OCI-LY1 (cell line): ENCODE data around the gene UBR4.

Experiments used
- EZH2 ChIP-seq: fragments of 200-600 bp; sonication (generic), shearing (Covaris generic); IDR thresholded peaks from 2 replicates; pipeline ENCODE4 v1.8.0; 2017; ENCODE audit warnings: borderline replicate concordance, mixed run types, mild to moderate bottlenecking, antibody characterized with exemption, low read length, moderate library complexity, mixed read lengths
- TF ChIP-seq, protein P1 (sequence below): fragments of 200-600 bp; sonication (generic), shearing (Covaris generic); IDR thresholded peaks from 2 replicates; pipeline ENCODE4 v1.5.1; 2017; ENCODE audit warnings: mild to moderate bottlenecking, antibody characterized with exemption, low read length, moderate library complexity, mixed read lengths

DNA sequence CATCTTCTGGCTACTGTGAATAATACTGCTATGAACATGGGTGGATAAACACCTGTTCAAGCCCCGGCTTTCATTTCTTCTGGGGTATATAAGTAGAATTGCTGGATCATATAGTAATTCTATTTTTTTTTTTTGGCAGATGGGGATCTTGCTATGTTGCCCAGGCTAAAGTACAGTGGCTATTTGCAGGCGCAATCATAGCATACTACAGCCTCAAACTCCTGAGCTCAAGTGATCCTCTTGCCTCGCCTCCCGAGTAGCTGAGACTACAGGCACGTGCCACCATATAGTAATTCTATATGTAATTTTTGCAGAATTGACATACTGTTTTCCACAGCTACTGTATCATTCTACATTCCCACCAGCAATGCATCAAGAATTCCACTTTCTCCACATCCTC, 27.8 kb downstream of the UBR4 start:
- TF ChIP-seq, protein P1, sequence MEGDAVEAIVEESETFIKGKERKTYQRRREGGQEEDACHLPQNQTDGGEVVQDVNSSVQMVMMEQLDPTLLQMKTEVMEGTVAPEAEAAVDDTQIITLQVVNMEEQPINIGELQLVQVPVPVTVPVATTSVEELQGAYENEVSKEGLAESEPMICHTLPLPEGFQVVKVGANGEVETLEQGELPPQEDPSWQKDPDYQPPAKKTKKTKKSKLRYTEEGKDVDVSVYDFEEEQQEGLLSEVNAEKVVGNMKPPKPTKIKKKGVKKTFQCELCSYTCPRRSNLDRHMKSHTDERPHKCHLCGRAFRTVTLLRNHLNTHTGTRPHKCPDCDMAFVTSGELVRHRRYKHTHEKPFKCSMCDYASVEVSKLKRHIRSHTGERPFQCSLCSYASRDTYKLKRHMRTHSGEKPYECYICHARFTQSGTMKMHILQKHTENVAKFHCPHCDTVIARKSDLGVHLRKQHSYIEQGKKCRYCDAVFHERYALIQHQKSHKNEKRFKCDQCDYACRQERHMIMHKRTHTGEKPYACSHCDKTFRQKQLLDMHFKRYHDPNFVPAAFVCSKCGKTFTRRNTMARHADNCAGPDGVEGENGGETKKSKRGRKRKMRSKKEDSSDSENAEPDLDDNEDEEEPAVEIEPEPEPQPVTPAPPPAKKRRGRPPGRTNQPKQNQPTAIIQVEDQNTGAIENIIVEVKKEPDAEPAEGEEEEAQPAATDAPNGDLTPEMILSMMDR = no peak
- no peak for TF ChIP-seq EZH2
